Fibroblast of the aortic adventitia (primary cell): ENCODE results near the gene SPINT2. TPM values are rescaled to one million over a fixed set of nuclear protein-coding genes. Genes with fewer than 3 reads are reported as not detected.

Experiments
- DNase-seq: peaks from one replicate; pipeline ENCODE4 v3.0.0-alpha.2; 2010; ENCODE audit warnings: low read depth
- H3K4me3 ChIP-seq: 2 replicates; pipeline ENCODE4 v1.5.1; 2011; ENCODE audit warnings: low read depth, mild to moderate bottlenecking, control low read depth, low read length, moderate library complexity
- total RNA-seq: library from RNA; depleted of rRNA; stranded (reverse); fragments of >200 nt; gene quantifications from 2 replicates; pipeline ENCODE4 v1.2.3, GENCODE V29; 2012; ENCODE audit warnings: low replicate concordance
- TF ChIP-seq, protein P1 (sequence below): IDR thresholded peaks from 2 replicates; pipeline ENCODE4 v1.5.1; 2011; ENCODE audit warnings: mild to moderate bottlenecking, low read length, control low read depth, inconsistent platforms; ENCODE audit not compliant: insufficient read depth

The SPINT2 gene
- total RNA-seq, 1 donor: 13.5 TPM

DNA sequence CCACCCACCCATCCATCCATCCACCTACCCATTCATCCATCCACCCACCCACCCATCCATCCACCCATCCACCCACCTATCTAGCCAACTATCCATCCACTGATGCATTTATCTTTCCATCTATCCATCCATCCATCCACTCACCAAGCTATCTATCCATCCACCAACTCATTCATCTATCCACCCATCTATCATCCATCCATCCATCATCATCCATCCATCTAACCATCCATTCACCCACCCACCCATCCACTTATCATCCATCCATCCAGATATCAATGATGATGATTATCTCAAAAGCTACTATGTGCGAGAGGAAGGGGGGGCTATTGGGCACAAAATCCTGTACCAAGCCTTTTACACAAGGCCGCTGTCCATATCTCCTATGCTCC lies 45.9 kb downstream of the SPINT2 start:
- DNase-seq: no peak
- TF ChIP-seq, protein P1, sequence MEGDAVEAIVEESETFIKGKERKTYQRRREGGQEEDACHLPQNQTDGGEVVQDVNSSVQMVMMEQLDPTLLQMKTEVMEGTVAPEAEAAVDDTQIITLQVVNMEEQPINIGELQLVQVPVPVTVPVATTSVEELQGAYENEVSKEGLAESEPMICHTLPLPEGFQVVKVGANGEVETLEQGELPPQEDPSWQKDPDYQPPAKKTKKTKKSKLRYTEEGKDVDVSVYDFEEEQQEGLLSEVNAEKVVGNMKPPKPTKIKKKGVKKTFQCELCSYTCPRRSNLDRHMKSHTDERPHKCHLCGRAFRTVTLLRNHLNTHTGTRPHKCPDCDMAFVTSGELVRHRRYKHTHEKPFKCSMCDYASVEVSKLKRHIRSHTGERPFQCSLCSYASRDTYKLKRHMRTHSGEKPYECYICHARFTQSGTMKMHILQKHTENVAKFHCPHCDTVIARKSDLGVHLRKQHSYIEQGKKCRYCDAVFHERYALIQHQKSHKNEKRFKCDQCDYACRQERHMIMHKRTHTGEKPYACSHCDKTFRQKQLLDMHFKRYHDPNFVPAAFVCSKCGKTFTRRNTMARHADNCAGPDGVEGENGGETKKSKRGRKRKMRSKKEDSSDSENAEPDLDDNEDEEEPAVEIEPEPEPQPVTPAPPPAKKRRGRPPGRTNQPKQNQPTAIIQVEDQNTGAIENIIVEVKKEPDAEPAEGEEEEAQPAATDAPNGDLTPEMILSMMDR: no peak
- H3K4me3 ChIP-seq: no peak overlapping the region

DNA sequence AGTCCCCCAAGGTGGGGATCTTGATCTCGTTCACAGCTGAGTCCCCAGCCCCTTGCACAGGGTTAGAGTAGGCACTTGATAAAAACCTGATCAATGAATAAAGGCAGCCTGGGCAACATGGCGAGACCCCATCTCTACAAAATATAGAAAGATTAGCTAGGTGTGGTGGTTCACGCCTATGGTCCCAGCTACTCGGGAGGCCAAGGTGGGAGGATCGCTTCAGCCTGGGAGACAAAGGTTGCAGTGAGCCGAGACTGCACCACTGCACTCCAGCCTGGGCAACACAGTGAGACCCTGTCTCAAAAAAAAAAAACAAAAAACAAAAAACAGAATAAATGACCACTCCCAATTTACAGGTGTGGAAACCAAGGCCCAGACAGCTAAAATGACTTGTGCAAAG lies 46.6 kb downstream of the SPINT2 start:
- no peak for DNase-seq
- TF ChIP-seq, protein P1: no peak
- H3K4me3 ChIP-seq: no peak overlapping the region

DNA sequence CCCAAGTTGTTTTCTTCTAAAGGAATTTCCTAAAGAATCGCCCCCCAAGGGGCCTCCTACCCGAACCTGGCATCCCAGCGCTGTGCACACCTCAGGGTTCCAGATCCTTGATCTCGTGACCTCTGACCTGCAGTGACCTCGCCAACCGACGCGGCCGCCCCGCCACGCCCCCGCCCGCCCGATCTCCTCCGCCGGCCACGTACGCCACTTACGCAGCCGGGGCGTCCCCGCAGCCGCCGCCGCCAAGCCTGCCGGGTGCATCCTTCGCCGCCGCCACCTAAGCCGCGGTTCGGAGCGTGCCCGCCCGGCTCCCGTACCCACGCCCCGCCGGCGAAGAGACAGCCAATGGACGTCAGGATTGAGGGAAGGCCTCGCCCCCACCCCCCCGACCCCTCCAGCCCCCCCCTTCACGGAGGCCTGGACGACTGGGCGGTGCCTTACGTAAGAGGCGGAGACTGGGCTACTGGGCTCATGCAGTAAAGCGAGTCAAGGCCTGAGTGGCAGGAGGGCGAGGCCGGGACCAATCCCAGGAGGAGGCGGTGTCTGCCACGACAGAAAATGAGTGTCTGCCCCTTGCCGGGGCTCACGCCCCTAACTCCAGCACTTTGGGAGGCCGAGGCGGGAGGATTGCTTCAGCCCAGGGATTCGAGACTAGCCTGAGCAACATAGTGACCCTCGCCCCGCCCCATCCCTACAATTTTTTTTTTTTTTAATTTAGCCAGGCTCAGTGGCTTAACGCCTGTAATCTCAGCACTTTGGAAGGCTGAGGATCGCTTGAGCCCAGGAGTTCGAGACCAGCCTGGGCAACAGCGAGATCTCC lies 51.5 kb downstream of the SPINT2 start, which contains the start of gene YIF1B:
Gene YIF1B, minus strand, starts transcription at position 291 of the 820 bp plus-strand sequence. Its CDS starts 30 bp downstream, at position 261.
- TF ChIP-seq, protein P1: no peak
- peak within 1 kb of the TSS; percentile 80 for H3K4me3 ChIP-seq
- DNase-seq: peak; percentile 97

DNA sequence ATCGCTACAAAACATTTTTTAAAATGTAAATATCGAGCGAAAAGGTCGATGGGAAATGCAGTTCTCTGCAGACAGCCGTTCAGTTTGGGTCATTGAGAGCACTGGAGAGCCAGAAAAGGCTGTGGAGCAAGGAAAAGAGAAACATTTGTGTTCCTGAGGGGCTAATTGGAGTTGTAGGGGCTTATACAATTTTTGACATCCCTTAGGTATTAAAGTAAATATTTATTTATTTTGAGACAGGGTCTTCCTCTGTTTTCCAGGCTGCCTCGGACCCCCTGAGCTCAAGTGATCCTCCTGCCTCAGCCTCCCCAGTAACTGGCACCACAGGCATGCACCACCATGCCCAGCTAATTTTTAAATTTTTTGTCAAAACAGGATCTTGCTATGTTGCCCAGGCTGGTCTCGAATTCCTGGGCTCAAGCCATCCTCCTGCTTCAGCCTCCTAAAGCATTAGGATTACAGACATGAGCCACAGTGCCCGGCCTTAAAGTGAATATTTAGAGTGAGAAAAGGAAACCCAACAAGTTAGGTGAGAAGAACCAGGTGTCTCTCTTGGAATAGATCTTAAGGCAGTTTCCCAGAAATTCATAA lies 52.2 kb downstream of the SPINT2 start:
- peak overlapping the region; percentile 52 for H3K4me3 ChIP-seq
- DNase-seq: no peak
- TF ChIP-seq, protein P1: no peak

DNA sequence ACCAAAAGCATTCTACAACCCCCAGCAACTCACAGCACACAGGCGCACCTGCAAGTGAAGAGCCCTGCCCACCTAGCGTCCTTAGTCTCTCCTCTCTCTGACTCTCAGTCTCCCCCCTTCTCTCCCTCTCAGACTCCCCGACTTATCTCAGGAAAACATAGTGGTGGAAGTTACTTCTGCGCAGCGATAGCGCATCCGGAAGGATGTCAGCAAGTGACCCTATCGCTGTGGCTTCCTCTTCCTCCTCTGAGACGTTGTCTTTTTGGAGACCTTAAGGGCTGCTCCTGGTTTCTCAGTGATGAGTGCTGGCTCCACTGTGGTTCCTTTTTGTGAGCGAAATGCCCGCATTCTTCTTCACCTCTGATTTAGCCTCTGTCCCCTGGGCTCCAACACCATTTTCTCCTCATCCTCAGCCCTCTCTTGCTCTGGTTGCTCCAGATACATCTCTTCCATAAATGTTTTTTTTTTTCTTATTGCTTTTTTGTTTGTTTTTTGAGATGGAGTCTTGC lies 52.8 kb downstream of the SPINT2 start:
- no peak for DNase-seq

DNA sequence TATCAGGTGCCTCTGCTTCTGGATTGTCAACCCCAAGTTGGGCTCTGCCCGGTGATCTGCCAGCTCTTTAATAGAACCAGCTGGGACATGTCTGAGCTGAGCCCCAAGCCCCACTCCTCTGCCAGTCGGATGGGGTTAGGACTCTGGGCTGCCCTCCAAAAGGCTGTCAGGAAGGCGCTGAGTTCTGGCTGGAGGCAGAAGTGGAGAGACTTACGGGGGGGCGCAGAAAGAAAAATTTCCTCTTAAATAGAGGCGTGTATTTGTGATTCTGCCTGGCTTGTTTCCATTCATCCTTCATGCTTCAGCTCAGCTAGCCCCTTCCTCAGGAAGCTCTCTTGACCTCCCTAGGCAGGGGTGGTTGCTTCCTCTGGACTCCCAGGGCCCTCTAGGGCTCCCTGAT lies 54.3 kb downstream of the SPINT2 start:
- DNase-seq: peak; percentile 33
- no peak overlapping the region for H3K4me3 ChIP-seq
- TF ChIP-seq, protein P1: no peak

More for the DNA sequence above, 52.8 kb downstream of the SPINT2 start:
- TF ChIP-seq, protein P1: no peak
- H3K4me3 ChIP-seq: no peak overlapping the region
